ENCODE measurements around the gene ZNG1C.
"Not testable (repeated sequence)": the region's sequence is repeated elsewhere in the genome, so short reads cannot be mapped to it uniquely, and the experiment has no call there.

Gene ZNG1C

GRCh38 chr9:68343242-68343641 is 101.5 kb downstream of the ZNG1C start:
- DNase-seq = not testable (repeated sequence)

DNA sequence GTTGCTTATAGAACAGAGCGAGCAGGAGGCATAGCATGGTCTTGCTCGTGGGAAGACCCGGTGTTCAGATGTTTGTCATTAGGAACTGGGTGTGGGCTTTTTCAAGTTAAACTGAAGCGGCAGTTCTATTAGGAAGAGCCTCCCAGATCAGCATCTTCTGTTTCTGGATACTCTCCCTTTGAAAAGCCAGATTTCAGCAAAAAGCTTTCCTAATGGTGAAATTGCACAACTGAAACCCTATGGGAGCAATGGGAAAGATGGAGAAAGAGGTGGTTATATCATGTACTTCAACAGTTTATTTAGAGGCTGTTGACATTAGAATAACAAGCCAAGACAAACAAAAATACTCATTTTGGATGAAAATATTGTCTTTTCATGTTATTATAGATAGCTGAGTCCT is 102.2 kb downstream of the ZNG1C start:
- not testable (repeated sequence) for DNase-seq
